SK-N-SH (cell line): ENCODE measurements around the gene ASAP2. TPM values are rescaled to one million over a fixed set of nuclear protein-coding genes. Genes with fewer than 3 reads are reported as not detected.

Experiments
- CTCF ChIA-PET: fragments of 300-600, 350-600 bp; formaldehyde crosslinking; extraction: SDS; loops from one replicate; lab custom pipeline; 2021; lab: Yijun Ruan, JAX
- POLR2A ChIA-PET: fragments of 350-600 bp; sonication (Branson Sonifier 250); formaldehyde crosslinking; extraction: SDS; loops from one replicate; lab custom pipeline; 2020; ENCODE audit warnings: antibody characterized with exemption, inconsistent platforms; lab: Yijun Ruan, JAX
- DNase-seq: peaks from one replicate; pipeline ENCODE4 v3.0.0; 2012
- H2AFZ ChIP-seq: fragments of 200-600 bp; sonication (generic); 2 replicates; pipeline ENCODE4 v1.8.1; 2016; ENCODE audit warnings: antibody characterized with exemption, mild to moderate bottlenecking, low read depth
- H3F3A ChIP-seq: fragments of 200-600 bp; sonication (generic); replicated peaks from 2 replicates; pipeline ENCODE3; 2016; ENCODE audit warnings: antibody characterized with exemption, mild to moderate bottlenecking; ENCODE audit not compliant: insufficient read depth
- H3K27ac ChIP-seq, 2 experiments: fragments of 200-500 bp in 1 of 2; fragments of 200-600 bp in 1 of 2; sonication (Bioruptor generic) in 1 of 2; sonication (generic), shearing (Covaris generic) in 1 of 2; 2 replicates each; pipeline versions ENCODE4 v1.5.1 to v1.6.1; 2014 to 2016; ENCODE audit warnings: low read depth in 2 of 2, inconsistent platforms in 1 of 2, low read length in 1 of 2, mild to moderate bottlenecking in 1 of 2, mixed read lengths in 1 of 2
- H3K27me3 ChIP-seq: fragments of 200-600 bp; sonication (generic), shearing (Covaris generic); 2 replicates; pipeline ENCODE4 v1.6.1; 2016; ENCODE audit warnings: mixed run types; ENCODE audit not compliant: insufficient read depth
- H3K36me3 ChIP-seq, 2 experiments: fragments of 200-500 bp in 1 of 2; fragments of 200-600 bp in 1 of 2; sonication (Bioruptor generic) in 1 of 2; sonication (generic) in 1 of 2; replicated peaks in 1 of 2; 2 replicates each; pipeline versions ENCODE3 to v1.5.1; 2014 to 2016; ENCODE audit warnings: low read length in 1 of 2, mild to moderate bottlenecking in 1 of 2; ENCODE audit not compliant: insufficient read depth in 2 of 2, control insufficient read depth in 1 of 2
- H3K4me1 ChIP-seq, 2 experiments: fragments of 200-500 bp in 1 of 2; fragments of 200-600 bp in 1 of 2; sonication (Bioruptor generic) in 1 of 2; sonication (generic), shearing (Covaris generic) in 1 of 2; 2 replicates each; pipeline versions ENCODE4 v1.5.1 to v1.6.1; 2014 to 2016; ENCODE audit warnings: low read depth in 1 of 2, low read length in 1 of 2, mixed run types in 1 of 2; ENCODE audit not compliant: insufficient read depth in 2 of 2, control insufficient read depth in 1 of 2
- H3K4me2 ChIP-seq: fragments of 200-600 bp; sonication (generic), shearing (Covaris generic); 2 replicates; pipeline ENCODE4 v1.6.1; 2017; ENCODE audit warnings: mixed run types
- H3K4me3 ChIP-seq, 2 experiments: fragments of 200-500 bp in 1 of 2; fragments of 200-600 bp in 1 of 2; sonication (Bioruptor generic) in 1 of 2; sonication (generic), shearing (Covaris generic) in 1 of 2; 2 replicates each; pipeline versions ENCODE4 v1.5.1 to v1.8.1; 2014 to 2016; ENCODE audit warnings: low read depth in 2 of 2, inconsistent platforms in 1 of 2, low read length in 1 of 2, mild to moderate bottlenecking in 1 of 2, mixed read lengths in 1 of 2, moderate library complexity in 1 of 2
- H3K79me2 ChIP-seq: fragments of 200-600 bp; sonication (generic); 2 replicates; pipeline ENCODE4 v1.8.1; 2017; ENCODE audit warnings: mild to moderate bottlenecking; ENCODE audit not compliant: insufficient read depth
- H3K9ac ChIP-seq: fragments of 200-600 bp; sonication (generic); 2 replicates; pipeline ENCODE4 v1.6.1; 2017; ENCODE audit warnings: mixed run types
- H3K9me2 ChIP-seq: fragments of 200-600 bp; sonication (generic); 2 replicates; pipeline ENCODE4 v1.6.1; 2017; ENCODE audit warnings: mixed run types
- H3K9me3 ChIP-seq: fragments of 200-600 bp; sonication (generic); 2 replicates; pipeline ENCODE4 v1.6.1; 2017; ENCODE audit warnings: mixed run types, mild to moderate bottlenecking, moderate library complexity
- H4K20me1 ChIP-seq: fragments of 200-600 bp; sonication (generic); 2 replicates; pipeline ENCODE4 v1.6.1; 2017; ENCODE audit warnings: mild to moderate bottlenecking, mixed run types; ENCODE audit not compliant: insufficient read depth
- ELF1 ChIP-seq: IDR thresholded peaks from 2 replicates; pipeline ENCODE4 v1.4.0; 2012
- EP300 ChIP-seq, 2 experiments: IDR thresholded peaks; 2 replicates each; pipeline versions ENCODE4 v1.4.0 to v1.6.1; 2012; ENCODE audit warnings: borderline replicate concordance in 1 of 2, low read depth in 1 of 2, low read length in 1 of 2
- FOSL2 ChIP-seq: IDR thresholded peaks from 2 replicates; pipeline ENCODE4 v1.4.0; 2012; ENCODE audit warnings: low read depth, mild to moderate bottlenecking, moderate library complexity, borderline replicate concordance
- FOXM1 ChIP-seq: IDR thresholded peaks from 2 replicates; pipeline ENCODE4 v1.4.0; 2012; ENCODE audit warnings: low read depth, mild to moderate bottlenecking
- GABPA ChIP-seq: IDR thresholded peaks from 2 replicates; pipeline ENCODE4 v1.4.0; 2012; ENCODE audit warnings: low read depth, mild to moderate bottlenecking
- GATA2 ChIP-seq: sonication (generic); formaldehyde crosslinking; IDR thresholded peaks from 2 replicates; pipeline ENCODE4 v1.5.0; 2020; ENCODE audit warnings: mild to moderate bottlenecking, missing genetic modification reagents
- POLR2AphosphoS5 ChIP-seq: IDR thresholded peaks from 2 replicates; pipeline ENCODE4 v1.6.1; 2012; ENCODE audit warnings: low read depth, low read length
- RAD21 ChIP-seq: IDR thresholded peaks from 2 replicates; pipeline ENCODE4 v1.6.1; 2012; ENCODE audit warnings: mild to moderate bottlenecking, low read length
- RCOR1 ChIP-seq: fragments of 150-350 bp; IDR thresholded peaks from 2 replicates; pipeline ENCODE4 v1.6.1; 2017; ENCODE audit warnings: antibody characterized with exemption, low read length
- RFX5 ChIP-seq: IDR thresholded peaks from 2 replicates; pipeline ENCODE4 v1.6.1; 2012; ENCODE audit warnings: mild to moderate bottlenecking, improper control_type of control experiment, low read length
- SMC3 ChIP-seq: IDR thresholded peaks from 2 replicates; pipeline ENCODE4 v1.6.1; 2012; ENCODE audit warnings: low read depth, low read length, improper control_type of control experiment
- TEAD4 ChIP-seq: IDR thresholded peaks from 2 replicates; pipeline ENCODE4 v1.4.0; 2012; ENCODE audit warnings: mild to moderate bottlenecking, borderline replicate concordance; ENCODE audit not compliant: insufficient read depth
- USF2 ChIP-seq: fragments of 150-350 bp; IDR thresholded peaks from 2 replicates; pipeline ENCODE4 v1.6.1; 2017; ENCODE audit warnings: antibody characterized with exemption, low read length, low read depth, borderline replicate concordance
- ZBTB33 ChIP-seq: IDR thresholded peaks from 2 replicates; pipeline ENCODE4 v1.4.0; 2012; ENCODE audit warnings: low read depth, borderline replicate concordance
- WGBS: methylation state at CpG from one replicate; pipeline ENCODE4 v1.1.6; 2017; ENCODE audit warnings: low lambda C conversion rate; 5-methylcytosine and 5-hydroxymethylcytosine counted together
- polyA plus RNA-seq, 3 experiments: library from polyadenylated mRNA; depleted of rRNA; stranded (reverse); fragments of >200 nt; gene quantifications; 2 replicates each; pipeline ENCODE4 v1.2.3, GENCODE V29; 2012
- TF ChIP-seq, protein P1 (sequence below): IDR thresholded peaks from 2 replicates; pipeline ENCODE4 v1.6.1; 2012; ENCODE audit warnings: mild to moderate bottlenecking, low read depth, low read length, moderate library complexity
- TF ChIP-seq, protein P2 (sequence below): fragments of 150-350 bp; IDR thresholded peaks from 2 replicates; pipeline ENCODE4 v1.6.1; 2016; ENCODE audit warnings: mild to moderate bottlenecking, low read depth, low read length

Gene ASAP2
- polyA plus RNA-seq, 1 of the 3 experiments (the other 2 are of a cell fraction): 37.9 TPM

DNA sequence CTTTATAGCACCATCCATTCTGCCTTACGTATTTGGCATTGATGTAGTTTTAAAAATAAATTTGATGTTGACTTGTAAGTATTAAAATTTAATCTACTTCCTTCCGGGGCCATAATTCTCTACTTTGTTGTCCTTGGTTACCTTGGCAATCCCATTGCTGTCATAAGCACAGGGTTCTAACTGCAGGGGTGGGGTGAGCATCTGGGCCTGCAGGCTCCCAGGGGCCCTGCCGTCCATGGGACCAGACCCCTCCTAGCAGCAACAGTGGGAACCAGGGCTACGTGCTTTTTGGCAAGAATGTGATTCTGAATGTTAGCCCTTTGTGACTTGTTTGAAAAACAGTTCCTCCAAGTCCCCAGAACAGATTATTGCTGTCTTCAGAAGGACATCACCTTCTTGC, 4.9 kb downstream of the ASAP2 start:
- peaks cover 16% of the 10 kb centered on the region for H3F3A ChIP-seq
- H3K27ac ChIP-seq: peak overlapping the region in 1 of 2 experiments; percentile 28; a peak in 1 of 4 replicates
- peaks cover 81% of the 10 kb centered on the region for H4K20me1 ChIP-seq
- H3K36me3 ChIP-seq: peaks cover 11 to 20% of the 10 kb centered on the region in 2 experiments
- no peak for DNase-seq
- H3K4me2 ChIP-seq: no peak overlapping the region
- CTCF ChIA-PET: no interaction called here
- H3K9ac ChIP-seq: no peak overlapping the region
- H3K79me2 ChIP-seq: peaks cover 97% of the 10 kb centered on the region
- TF ChIP-seq POLR2AphosphoS5: no peak
- TF ChIP-seq RAD21: no peak
- TF ChIP-seq RFX5: no peak
- TF ChIP-seq GABPA: no peak
- TF ChIP-seq USF2: no peak
- TF ChIP-seq, protein P1, sequence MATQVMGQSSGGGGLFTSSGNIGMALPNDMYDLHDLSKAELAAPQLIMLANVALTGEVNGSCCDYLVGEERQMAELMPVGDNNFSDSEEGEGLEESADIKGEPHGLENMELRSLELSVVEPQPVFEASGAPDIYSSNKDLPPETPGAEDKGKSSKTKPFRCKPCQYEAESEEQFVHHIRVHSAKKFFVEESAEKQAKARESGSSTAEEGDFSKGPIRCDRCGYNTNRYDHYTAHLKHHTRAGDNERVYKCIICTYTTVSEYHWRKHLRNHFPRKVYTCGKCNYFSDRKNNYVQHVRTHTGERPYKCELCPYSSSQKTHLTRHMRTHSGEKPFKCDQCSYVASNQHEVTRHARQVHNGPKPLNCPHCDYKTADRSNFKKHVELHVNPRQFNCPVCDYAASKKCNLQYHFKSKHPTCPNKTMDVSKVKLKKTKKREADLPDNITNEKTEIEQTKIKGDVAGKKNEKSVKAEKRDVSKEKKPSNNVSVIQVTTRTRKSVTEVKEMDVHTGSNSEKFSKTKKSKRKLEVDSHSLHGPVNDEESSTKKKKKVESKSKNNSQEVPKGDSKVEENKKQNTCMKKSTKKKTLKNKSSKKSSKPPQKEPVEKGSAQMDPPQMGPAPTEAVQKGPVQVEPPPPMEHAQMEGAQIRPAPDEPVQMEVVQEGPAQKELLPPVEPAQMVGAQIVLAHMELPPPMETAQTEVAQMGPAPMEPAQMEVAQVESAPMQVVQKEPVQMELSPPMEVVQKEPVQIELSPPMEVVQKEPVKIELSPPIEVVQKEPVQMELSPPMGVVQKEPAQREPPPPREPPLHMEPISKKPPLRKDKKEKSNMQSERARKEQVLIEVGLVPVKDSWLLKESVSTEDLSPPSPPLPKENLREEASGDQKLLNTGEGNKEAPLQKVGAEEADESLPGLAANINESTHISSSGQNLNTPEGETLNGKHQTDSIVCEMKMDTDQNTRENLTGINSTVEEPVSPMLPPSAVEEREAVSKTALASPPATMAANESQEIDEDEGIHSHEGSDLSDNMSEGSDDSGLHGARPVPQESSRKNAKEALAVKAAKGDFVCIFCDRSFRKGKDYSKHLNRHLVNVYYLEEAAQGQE: no peak
- no peak for TF ChIP-seq RCOR1
- TF ChIP-seq FOSL2: no peak
- TF ChIP-seq TEAD4: no peak
- TF ChIP-seq, protein P2, sequence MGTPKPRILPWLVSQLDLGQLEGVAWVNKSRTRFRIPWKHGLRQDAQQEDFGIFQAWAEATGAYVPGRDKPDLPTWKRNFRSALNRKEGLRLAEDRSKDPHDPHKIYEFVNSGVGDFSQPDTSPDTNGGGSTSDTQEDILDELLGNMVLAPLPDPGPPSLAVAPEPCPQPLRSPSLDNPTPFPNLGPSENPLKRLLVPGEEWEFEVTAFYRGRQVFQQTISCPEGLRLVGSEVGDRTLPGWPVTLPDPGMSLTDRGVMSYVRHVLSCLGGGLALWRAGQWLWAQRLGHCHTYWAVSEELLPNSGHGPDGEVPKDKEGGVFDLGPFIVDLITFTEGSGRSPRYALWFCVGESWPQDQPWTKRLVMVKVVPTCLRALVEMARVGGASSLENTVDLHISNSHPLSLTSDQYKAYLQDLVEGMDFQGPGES: no peak
- TF ChIP-seq GATA2 (CRISPR knock-in tag): no peak
- no peak for TF ChIP-seq FOXM1
- no peak for TF ChIP-seq ELF1
- TF ChIP-seq ZBTB33: no peak
- no peak for TF ChIP-seq SMC3
- no peak for TF ChIP-seq EP300 (IDR thresholded peaks at IDR 0.05; ENCODE audit: borderline replicate concordance in 1 of 2, low read depth in 1 of 2, low read length in 1 of 2)
- H3K4me3 ChIP-seq: no peak overlapping the region
- H2AFZ ChIP-seq: no peak overlapping the region
- POLR2A ChIA-PET: no interaction called here
- 94% methylated on average over 4 of the region's 4 CpGs for WGBS
- H3K9me3 ChIP-seq: no peaks in the 10 kb centered on the region
- no peaks in the 10 kb centered on the region for H3K9me2 ChIP-seq
- peaks cover 27 to 34% of the 10 kb centered on the region in 2 experiments for H3K4me1 ChIP-seq
- H3K27me3 ChIP-seq: no peaks in the 10 kb centered on the region
